ENCODE data around the gene KCNC3.

KCNC3 gene

DNA sequence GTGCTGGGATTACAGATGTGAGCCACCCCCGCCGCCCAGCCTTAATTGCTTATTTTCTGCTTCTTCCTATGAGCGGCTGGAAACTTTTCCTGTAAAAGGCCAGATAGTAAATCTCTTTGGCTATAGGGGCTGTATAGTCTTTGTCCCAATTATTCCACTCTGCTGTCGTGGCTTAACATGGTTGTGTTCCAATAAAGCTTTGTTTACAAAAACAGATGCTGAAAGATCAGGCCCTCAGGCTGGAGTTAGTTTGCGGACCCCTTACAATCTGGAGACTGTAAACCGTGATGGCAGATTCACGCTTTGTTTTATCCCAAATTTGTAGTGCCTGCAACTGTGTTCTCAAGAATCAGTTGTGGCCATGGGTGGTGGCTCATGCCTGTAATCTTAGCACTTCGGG is 10.7 kb downstream of the KCNC3 start:
- Histone ChIP-seq H3K27me3 (ENCODE audit: insufficient read depth, low read length, poor library complexity, severe bottlenecking) (no peaks in the 10 kb centered on the region), H3F3A (ENCODE audit: low read depth) (no peaks in the 10 kb centered on the region), H3K9ac (ENCODE audit: low read depth, low read length, poor library complexity, severe bottlenecking) (no peak overlapping the region), H3K79me2 (ENCODE audit: insufficient read depth, low read length) (no peaks in the 10 kb centered on the region), H3K4me3 (ENCODE audit: low read length, poor library complexity, severe bottlenecking) (no peak overlapping the region), H3K4me2 (ENCODE audit: low read depth, low read length, poor library complexity, severe bottlenecking) (no peak overlapping the region), H4K20me1 (ENCODE audit: insufficient read depth, low read length, poor library complexity, severe bottlenecking) (no peaks in the 10 kb centered on the region), H3K36me3 (ENCODE audit: insufficient read depth, low read length) (no peaks in the 10 kb centered on the region), H3K9me2 (replicated peaks; ENCODE audit: low read depth, low read length) (no peaks in the 10 kb centered on the region), H3K9me3 (ENCODE audit: insufficient read depth, low read depth, low read length) (peaks cover 1% of the 10 kb centered on the region; the same call in 1 of the 2 replicates), H2AFZ (ENCODE audit: low read length) (no peak overlapping the region), H3K4me1 (ENCODE audit: insufficient read depth, low read length, poor library complexity, severe bottlenecking) (no peaks in the 10 kb centered on the region)
- TF ChIP-seq, protein P1, sequence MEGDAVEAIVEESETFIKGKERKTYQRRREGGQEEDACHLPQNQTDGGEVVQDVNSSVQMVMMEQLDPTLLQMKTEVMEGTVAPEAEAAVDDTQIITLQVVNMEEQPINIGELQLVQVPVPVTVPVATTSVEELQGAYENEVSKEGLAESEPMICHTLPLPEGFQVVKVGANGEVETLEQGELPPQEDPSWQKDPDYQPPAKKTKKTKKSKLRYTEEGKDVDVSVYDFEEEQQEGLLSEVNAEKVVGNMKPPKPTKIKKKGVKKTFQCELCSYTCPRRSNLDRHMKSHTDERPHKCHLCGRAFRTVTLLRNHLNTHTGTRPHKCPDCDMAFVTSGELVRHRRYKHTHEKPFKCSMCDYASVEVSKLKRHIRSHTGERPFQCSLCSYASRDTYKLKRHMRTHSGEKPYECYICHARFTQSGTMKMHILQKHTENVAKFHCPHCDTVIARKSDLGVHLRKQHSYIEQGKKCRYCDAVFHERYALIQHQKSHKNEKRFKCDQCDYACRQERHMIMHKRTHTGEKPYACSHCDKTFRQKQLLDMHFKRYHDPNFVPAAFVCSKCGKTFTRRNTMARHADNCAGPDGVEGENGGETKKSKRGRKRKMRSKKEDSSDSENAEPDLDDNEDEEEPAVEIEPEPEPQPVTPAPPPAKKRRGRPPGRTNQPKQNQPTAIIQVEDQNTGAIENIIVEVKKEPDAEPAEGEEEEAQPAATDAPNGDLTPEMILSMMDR (conservative IDR thresholded peaks at IDR 0.05; ENCODE audit: low read length): no peak
- TF ChIP-seq EZH2phosphoT487 (IDR thresholded peaks at IDR 0.05; ENCODE audit: borderline replicate concordance): no peak

DNA sequence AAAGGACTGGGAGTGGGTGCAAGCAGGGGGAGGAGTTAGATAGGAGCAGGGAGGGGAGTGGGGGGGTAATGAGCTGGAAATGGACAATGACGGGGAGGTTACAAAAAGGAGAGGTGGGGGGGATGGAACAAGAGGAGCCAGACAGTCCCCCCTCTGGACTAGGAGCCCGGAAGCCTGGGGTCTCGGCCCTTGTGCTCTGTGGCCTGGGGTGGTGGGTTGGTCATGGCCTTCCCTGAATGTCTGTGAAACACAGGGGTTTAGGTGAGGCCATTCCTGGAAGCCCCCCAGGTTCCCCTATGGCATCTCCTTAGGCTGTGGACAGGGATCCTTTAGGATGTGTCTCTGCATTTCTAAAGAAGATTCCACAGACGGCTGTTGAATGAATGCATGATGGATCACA is 12.1 kb downstream of the KCNC3 start:
- Histone ChIP-seq H3K9me3 (ENCODE audit: insufficient read depth, low read depth, low read length) (peaks cover 6% of the 10 kb centered on the region; the same call in 1 of the 2 replicates), H2AFZ (ENCODE audit: low read length) (no peak overlapping the region), H3K4me2 (ENCODE audit: low read depth, low read length, poor library complexity, severe bottlenecking) (no peak overlapping the region), H4K20me1 (ENCODE audit: insufficient read depth, low read length, poor library complexity, severe bottlenecking) (no peaks in the 10 kb centered on the region), H3K36me3 (ENCODE audit: insufficient read depth, low read length) (no peaks in the 10 kb centered on the region), H3K9ac (ENCODE audit: low read depth, low read length, poor library complexity, severe bottlenecking) (no peak overlapping the region), H3K4me3 (ENCODE audit: low read length, poor library complexity, severe bottlenecking) (no peak overlapping the region), H3F3A (ENCODE audit: low read depth) (no peaks in the 10 kb centered on the region), H3K9me2 (replicated peaks; ENCODE audit: low read depth, low read length) (no peaks in the 10 kb centered on the region), H3K27me3 (ENCODE audit: insufficient read depth, low read length, poor library complexity, severe bottlenecking) (no peaks in the 10 kb centered on the region), H3K4me1 (ENCODE audit: insufficient read depth, low read length, poor library complexity, severe bottlenecking) (no peaks in the 10 kb centered on the region), H3K79me2 (ENCODE audit: insufficient read depth, low read length) (no peaks in the 10 kb centered on the region)
- TF ChIP-seq, protein P1 (conservative IDR thresholded peaks at IDR 0.05; ENCODE audit: low read length): no peak
- TF ChIP-seq EZH2phosphoT487 (IDR thresholded peaks at IDR 0.05; ENCODE audit: borderline replicate concordance): no peak

DNA sequence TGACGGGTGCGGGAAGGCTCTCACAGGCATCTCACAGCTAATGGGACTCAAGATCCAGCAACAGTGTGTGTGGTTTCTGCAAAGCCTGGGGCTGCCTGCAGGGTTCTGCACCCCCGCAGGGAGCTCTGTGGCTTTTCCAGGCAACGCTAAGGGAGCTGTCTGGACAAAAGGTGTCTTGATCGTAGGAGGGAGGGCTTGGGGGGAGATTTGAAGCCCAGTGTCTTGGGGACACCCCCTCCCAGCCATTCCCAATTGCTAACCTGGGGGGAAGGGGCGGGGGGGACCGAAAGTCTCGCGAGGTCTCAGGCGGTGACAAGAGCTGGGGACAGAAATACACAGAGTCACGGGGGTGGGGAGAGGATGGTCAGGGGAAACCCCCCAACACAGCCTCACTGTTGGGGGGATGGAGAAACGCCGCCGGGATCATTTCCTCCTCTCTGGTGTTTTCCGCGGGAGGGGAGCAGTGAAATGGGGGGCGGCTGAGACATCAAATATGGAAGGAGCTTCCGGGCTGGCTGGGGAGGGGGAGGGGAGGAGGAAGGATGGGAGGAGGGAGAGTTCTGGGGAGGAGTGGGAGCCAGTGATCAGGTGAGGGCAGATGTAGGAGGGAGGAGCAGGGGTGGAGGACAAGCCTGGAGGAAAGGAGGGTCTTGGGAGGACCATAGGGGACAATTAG is 13.3 kb downstream of the KCNC3 start:
- H3K9me2 ChIP-seq (replicated peaks; ENCODE audit: low read depth, low read length): no peaks in the 10 kb centered on the region
- no peaks in the 10 kb centered on the region for H3F3A ChIP-seq (ENCODE audit: low read depth)
- H3K79me2 ChIP-seq (ENCODE audit: insufficient read depth, low read length): no peaks in the 10 kb centered on the region
- no peak overlapping the region for H2AFZ ChIP-seq (ENCODE audit: low read length)
- no peak for TF ChIP-seq EZH2phosphoT487 (IDR thresholded peaks at IDR 0.05; ENCODE audit: borderline replicate concordance)
- TF ChIP-seq, protein P1 (conservative IDR thresholded peaks at IDR 0.05; ENCODE audit: low read length): no peak
- H3K9ac ChIP-seq (ENCODE audit: low read depth, low read length, poor library complexity, severe bottlenecking): no peak overlapping the region
- H3K4me3 ChIP-seq (ENCODE audit: low read length, poor library complexity, severe bottlenecking): no peak overlapping the region
- H3K9me3 ChIP-seq (ENCODE audit: insufficient read depth, low read depth, low read length): peaks cover 6% of the 10 kb centered on the region; the same call in 1 of the 2 replicates
- H3K36me3 ChIP-seq (ENCODE audit: insufficient read depth, low read length): no peaks in the 10 kb centered on the region
- H3K27me3 ChIP-seq (ENCODE audit: insufficient read depth, low read length, poor library complexity, severe bottlenecking): no peaks in the 10 kb centered on the region
- no peaks in the 10 kb centered on the region for H4K20me1 ChIP-seq (ENCODE audit: insufficient read depth, low read length, poor library complexity, severe bottlenecking)
- H3K4me2 ChIP-seq (ENCODE audit: low read depth, low read length, poor library complexity, severe bottlenecking): no peak overlapping the region
- no peaks in the 10 kb centered on the region for H3K4me1 ChIP-seq (ENCODE audit: insufficient read depth, low read length, poor library complexity, severe bottlenecking)

Measured in Loucy (cell line).